H9 (cell line): ENCODE data around the gene BPIFA3. TPM values are rescaled to one million over a fixed set of nuclear protein-coding genes. Genes with fewer than 3 reads are reported as not detected.

ENCODE experiments used
- DNase-seq: peaks from one replicate; pipeline ENCODE4 v3.0.0-alpha.2; 2017
- H2AFZ ChIP-seq: one replicate; pipeline ENCODE4 v1.6.1; 2013; ENCODE audit warnings: mild to moderate bottlenecking, low read length, control low read depth, moderate library complexity
- H2AK5ac ChIP-seq: 2 replicates; pipeline ENCODE4 v1.6.1; 2013; ENCODE audit warnings: low read length, control low read depth, mixed read lengths; ENCODE audit not compliant: insufficient read length
- H2BK120ac ChIP-seq: one replicate; pipeline ENCODE4 v1.6.1; 2013; ENCODE audit warnings: low read depth, mild to moderate bottlenecking, low read length, control low read depth, inconsistent platforms; ENCODE audit not compliant: poor library complexity, severe bottlenecking
- H2BK12ac ChIP-seq: 2 replicates; pipeline ENCODE4 v1.6.1; 2013; ENCODE audit warnings: low read length, control low read depth, mixed read lengths, low read depth; ENCODE audit not compliant: insufficient read length
- H2BK15ac ChIP-seq: 2 replicates; pipeline ENCODE4 v1.6.1; 2013; ENCODE audit warnings: low read depth, low read length, control low read depth
- H2BK20ac ChIP-seq: one replicate; pipeline ENCODE4 v1.6.1; 2013; ENCODE audit warnings: low read depth, mild to moderate bottlenecking, low read length, control low read depth, inconsistent platforms; ENCODE audit not compliant: poor library complexity, severe bottlenecking
- H2BK5ac ChIP-seq: 2 replicates; pipeline ENCODE4 v1.6.1; 2013; ENCODE audit warnings: low read length, control low read depth, mixed read lengths; ENCODE audit not compliant: insufficient read length
- H3K14ac ChIP-seq: 2 replicates; pipeline ENCODE4 v1.6.1; 2013; ENCODE audit warnings: low read length, control low read depth; ENCODE audit not compliant: insufficient read depth
- H3K18ac ChIP-seq: 2 replicates; pipeline ENCODE4 v1.6.1; 2013; ENCODE audit warnings: low read depth, mild to moderate bottlenecking, mixed read lengths, low read length, control low read depth; ENCODE audit not compliant: insufficient read length
- H3K23ac ChIP-seq: 2 replicates; pipeline ENCODE4 v1.6.1; 2013; ENCODE audit warnings: low read length, control low read depth, mixed read lengths, low read depth; ENCODE audit not compliant: insufficient read length
- H3K23me2 ChIP-seq: 2 replicates; pipeline ENCODE4 v1.6.1; 2013; ENCODE audit warnings: low read depth, mild to moderate bottlenecking, mixed read lengths, low read length, control low read depth; ENCODE audit not compliant: insufficient read length, poor library complexity, severe bottlenecking
- H3K27ac ChIP-seq: 2 replicates; pipeline ENCODE4 v1.5.1; 2013; ENCODE audit warnings: low read length, control low read depth, mixed read lengths, low read depth; ENCODE audit not compliant: insufficient read length
- H3K27me3 ChIP-seq: 2 replicates; pipeline ENCODE4 v1.6.1; 2013; ENCODE audit warnings: low read length, control low read depth, inconsistent platforms; ENCODE audit not compliant: insufficient read depth
- H3K4ac ChIP-seq: 2 replicates; pipeline ENCODE4 v1.6.1; 2013; ENCODE audit warnings: low read depth, mild to moderate bottlenecking, control low read depth, inconsistent platforms, low read length, moderate library complexity
- H3K4me1 ChIP-seq: 2 replicates; pipeline ENCODE4 v1.6.1; 2013; ENCODE audit warnings: low read length, control low read depth, inconsistent platforms; ENCODE audit not compliant: insufficient read depth
- H3K4me2 ChIP-seq: 2 replicates; pipeline ENCODE4 v1.6.1; 2013; ENCODE audit warnings: low read length, control low read depth, mixed read lengths; ENCODE audit not compliant: insufficient read length, insufficient read depth
- H3K56ac ChIP-seq: 2 replicates; pipeline ENCODE4 v1.6.1; 2013; ENCODE audit warnings: low read depth, mild to moderate bottlenecking, mixed read lengths, low read length, control low read depth; ENCODE audit not compliant: insufficient read length
- H3K79me1 ChIP-seq: 2 replicates; pipeline ENCODE4 v1.6.1; 2013; ENCODE audit warnings: low read depth, mild to moderate bottlenecking, moderate library complexity, low read length, control low read depth, inconsistent platforms; ENCODE audit not compliant: insufficient read depth, poor library complexity, severe bottlenecking
- H3K79me2 ChIP-seq: 2 replicates; pipeline ENCODE4 v1.6.1; 2013; ENCODE audit warnings: low read length, control low read depth, inconsistent platforms; ENCODE audit not compliant: insufficient read depth
- H3K9ac ChIP-seq: 2 replicates; pipeline ENCODE4 v1.6.1; 2013; ENCODE audit warnings: low read length, control low read depth, mixed read lengths; ENCODE audit not compliant: insufficient read length; ENCODE audit errors: extremely low read depth
- H3K9me3 ChIP-seq: one replicate; pipeline ENCODE4 v1.6.1; 2013; ENCODE audit warnings: low read depth, low read length, inconsistent platforms; ENCODE audit not compliant: control insufficient read depth
- H3T11ph ChIP-seq: one replicate; pipeline ENCODE4 v1.6.1; 2013; ENCODE audit warnings: mild to moderate bottlenecking, low read length, control low read depth, inconsistent platforms
- H4K20me1 ChIP-seq: one replicate; pipeline ENCODE4 v1.6.1; 2013; ENCODE audit not compliant: control insufficient read depth, insufficient read length, insufficient read depth
- H4K5ac ChIP-seq: 2 replicates; pipeline ENCODE4 v1.6.1; 2013; ENCODE audit warnings: low read depth, mild to moderate bottlenecking, mixed read lengths, low read length, control low read depth; ENCODE audit not compliant: insufficient read length
- H4K8ac ChIP-seq: replicated peaks from 2 replicates; pipeline ENCODE4 v1.6.1; 2013; ENCODE audit warnings: low read length, control low read depth, mixed read lengths, low read depth; ENCODE audit not compliant: insufficient read length
- H4K91ac ChIP-seq: 2 replicates; pipeline ENCODE4 v1.6.1; 2013; ENCODE audit warnings: low read depth, mild to moderate bottlenecking, moderate library complexity, mixed read lengths, low read length, control low read depth; ENCODE audit not compliant: insufficient read length
- H3K27ac Mint-ChIP-seq, 3 experiments: 2 replicates in 2 of 3; 3 replicates in 1 of 3; pipeline ENCODE4 v1.8.0; 2020 to 2021; ENCODE audit warnings: mixed read lengths in 3 of 3, mild to moderate bottlenecking in 1 of 3, moderate library complexity in 1 of 3
- H3K27me3 Mint-ChIP-seq: 2 replicates; pipeline ENCODE4 v1.8.0; 2021; ENCODE audit warnings: low read depth, mild to moderate bottlenecking, moderate library complexity, mixed read lengths
- H3K36me3 Mint-ChIP-seq, 3 experiments: 2 replicates in 2 of 3; 3 replicates in 1 of 3; pipeline ENCODE4 v1.8.0; 2020 to 2021; ENCODE audit warnings: low read depth in 3 of 3, mixed read lengths in 3 of 3; ENCODE audit not compliant: insufficient read depth in 1 of 3
- H3K4me1 Mint-ChIP-seq, 2 experiments: 2 replicates each; pipeline ENCODE4 v1.8.0; 2020; ENCODE audit warnings: mixed read lengths in 2 of 2
- H3K4me3 Mint-ChIP-seq, 2 experiments: 2 replicates in 1 of 2; 3 replicates in 1 of 2; pipeline ENCODE4 v1.8.0; 2020 to 2021; ENCODE audit warnings: mild to moderate bottlenecking in 2 of 2, mixed read lengths in 2 of 2, moderate library complexity in 1 of 2
- H3K9me3 Mint-ChIP-seq, 2 experiments: 2 replicates in 1 of 2; 3 replicates in 1 of 2; pipeline ENCODE4 v1.8.0; 2020; ENCODE audit warnings: mild to moderate bottlenecking in 2 of 2, mixed read lengths in 2 of 2, moderate library complexity in 1 of 2
- WGBS: extraction: QIAGEN DNeasy Blood & Tissue Kit; methylation state at CpG from one replicate; pipeline ENCODE4 v1.1.7; 2013; ENCODE audit warnings: missing lambda C conversion rate, low lambda C conversion rate, mixed read lengths; ENCODE audit not compliant: insufficient read length; ENCODE audit errors: extremely low coverage; 5-methylcytosine and 5-hydroxymethylcytosine counted together
- total RNA-seq: library from RNA; stranded (reverse); gene quantifications from 2 replicates; pipeline ENCODE4 v1.2.1, GENCODE V29; 2021
- TF ChIP-seq, protein P1 (sequence below): fragments of 200-600 bp; sonication (generic); conservative IDR thresholded peaks from 3 replicates; pipeline ENCODE4 v1.8.0; 2021; ENCODE audit warnings: antibody characterized with exemption, mild to moderate bottlenecking

Gene BPIFA3
- total RNA-seq, 1 experiment from 2014 or later: not detected

DNA sequence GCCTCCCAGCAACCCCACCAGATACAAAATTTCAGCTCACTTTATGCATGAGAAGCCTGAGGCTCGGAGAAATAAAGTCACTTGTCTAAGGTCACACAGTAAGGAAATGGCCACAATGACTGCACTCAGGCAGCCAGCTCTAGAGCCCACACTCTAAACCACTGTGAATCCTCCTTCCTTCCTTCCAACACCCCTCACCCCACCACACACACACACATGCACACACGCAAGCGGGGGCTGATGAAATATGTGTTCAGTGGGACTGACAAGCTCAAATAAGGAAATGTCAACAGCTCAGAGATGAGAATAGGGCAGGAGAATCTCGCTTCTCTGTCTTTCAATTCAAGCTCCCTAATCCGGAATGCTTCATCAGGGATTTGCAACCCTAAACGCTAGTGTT is 12.7 kb downstream of the BPIFA3 start:
- Histone ChIP-seq H3K27ac (no peak overlapping the region), H4K8ac (no peak overlapping the region), H2AFZ (no peak overlapping the region), H2BK5ac (no peak overlapping the region), H2AK5ac (no peak overlapping the region), H4K91ac (no peak overlapping the region), H3K9me3 (no peaks in the 10 kb centered on the region), H2BK20ac (no peak overlapping the region), H3K4me2 (no peak overlapping the region), H3K23me2 (no peaks in the 10 kb centered on the region), H4K20me1 (no peaks in the 10 kb centered on the region), H3K4me1 (no peaks in the 10 kb centered on the region), H3K9ac (no peak overlapping the region), H3K79me2 (no peaks in the 10 kb centered on the region), H2BK12ac (no peak overlapping the region), H4K5ac (no peak overlapping the region), H3K56ac (no peak overlapping the region), H3K18ac (peak overlapping the region; percentile 15), H3K27me3 (no peaks in the 10 kb centered on the region), H3T11ph (no peak overlapping the region), H3K14ac (no peak overlapping the region), H3K79me1 (no peaks in the 10 kb centered on the region), H3K4ac (no peak overlapping the region), H3K23ac (no peak overlapping the region), H2BK15ac (no peak overlapping the region), H2BK120ac (no peak overlapping the region)
- H3K27ac Mint-ChIP-seq: peak overlapping the region in 2 of 3 experiments; percentile 40 to 90; a peak in 1 of 7 replicates
- peaks cover 29% of the 10 kb centered on the region for H3K27me3 Mint-ChIP-seq
- H3K9me3 Mint-ChIP-seq: no peaks in the 10 kb centered on the region
- DNase-seq: no peak
- WGBS: no CpG with 5 or more reads among the region's 6 CpGs
- H3K4me3 Mint-ChIP-seq: no peak overlapping the region
- TF ChIP-seq, protein P1, sequence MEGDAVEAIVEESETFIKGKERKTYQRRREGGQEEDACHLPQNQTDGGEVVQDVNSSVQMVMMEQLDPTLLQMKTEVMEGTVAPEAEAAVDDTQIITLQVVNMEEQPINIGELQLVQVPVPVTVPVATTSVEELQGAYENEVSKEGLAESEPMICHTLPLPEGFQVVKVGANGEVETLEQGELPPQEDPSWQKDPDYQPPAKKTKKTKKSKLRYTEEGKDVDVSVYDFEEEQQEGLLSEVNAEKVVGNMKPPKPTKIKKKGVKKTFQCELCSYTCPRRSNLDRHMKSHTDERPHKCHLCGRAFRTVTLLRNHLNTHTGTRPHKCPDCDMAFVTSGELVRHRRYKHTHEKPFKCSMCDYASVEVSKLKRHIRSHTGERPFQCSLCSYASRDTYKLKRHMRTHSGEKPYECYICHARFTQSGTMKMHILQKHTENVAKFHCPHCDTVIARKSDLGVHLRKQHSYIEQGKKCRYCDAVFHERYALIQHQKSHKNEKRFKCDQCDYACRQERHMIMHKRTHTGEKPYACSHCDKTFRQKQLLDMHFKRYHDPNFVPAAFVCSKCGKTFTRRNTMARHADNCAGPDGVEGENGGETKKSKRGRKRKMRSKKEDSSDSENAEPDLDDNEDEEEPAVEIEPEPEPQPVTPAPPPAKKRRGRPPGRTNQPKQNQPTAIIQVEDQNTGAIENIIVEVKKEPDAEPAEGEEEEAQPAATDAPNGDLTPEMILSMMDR: no peak
- H3K36me3 Mint-ChIP-seq: no peaks in the 10 kb centered on the region
- peaks cover 7 to 14% of the 10 kb centered on the region in 2 experiments for H3K4me1 Mint-ChIP-seq
